Duodenal mucosa (tissue), 2 donors: ENCODE measurements around the gene PTCHD1.

Experiments used
- H3K27ac ChIP-seq: one replicate; pipeline ENCODE4 v1.7.0; 2013; ENCODE audit warnings: low read depth, low read length
- H3K27me3 ChIP-seq, 2 donors: one replicate each; pipeline ENCODE4 v1.7.0; 2013; ENCODE audit warnings: low read length in 2 of 2, control low read depth in 1 of 2; ENCODE audit not compliant: insufficient read depth in 2 of 2, control insufficient read depth in 1 of 2
- H3K36me3 ChIP-seq, 2 donors: one replicate each; pipeline ENCODE4 v1.7.0; 2013; ENCODE audit warnings: low read length in 2 of 2, control low read depth in 1 of 2; ENCODE audit not compliant: insufficient read depth in 2 of 2, control insufficient read depth in 1 of 2
- H3K4me1 ChIP-seq, 2 donors: one replicate each; pipeline ENCODE4 v1.7.0; 2013; ENCODE audit warnings: low read length in 2 of 2, control low read depth in 1 of 2; ENCODE audit not compliant: insufficient read depth in 2 of 2, control insufficient read depth in 1 of 2
- H3K4me3 ChIP-seq, 2 donors: one replicate each; pipeline ENCODE4 v1.7.0; 2013; ENCODE audit warnings: low read length in 2 of 2, low read depth in 1 of 2
- H3K9ac ChIP-seq, 2 donors: one replicate each; pipeline ENCODE4 v1.7.0; 2013; ENCODE audit warnings: low read length in 2 of 2, low read depth in 1 of 2
- H3K9me3 ChIP-seq, 2 donors: one replicate each; pipeline ENCODE4 v1.7.0; 2013; ENCODE audit warnings: low read length in 2 of 2, control low read depth in 1 of 2; ENCODE audit not compliant: control insufficient read depth in 1 of 2

PTCHD1 gene

GRCh38 chrX:23344904-23345271 is 10.2 kb downstream of the PTCHD1 start:
- Histone ChIP-seq H3K9me3 (no peaks in the 10 kb centered on the region), H3K36me3 (no peaks in the 10 kb centered on the region), H3K27me3 (no peaks in the 10 kb centered on the region), H3K4me3 (no peak overlapping the region), H3K27ac (no peak overlapping the region), H3K9ac (no peak overlapping the region), H3K4me1 (no peaks in the 10 kb centered on the region)

GRCh38 chrX:23356189-23356588 is 21.5 kb downstream of the PTCHD1 start:
- no peaks in the 10 kb centered on the region for H3K9me3 ChIP-seq
- no peaks in the 10 kb centered on the region for H3K27me3 ChIP-seq
- no peaks in the 10 kb centered on the region for H3K36me3 ChIP-seq
- no peak overlapping the region for H3K9ac ChIP-seq
- H3K27ac ChIP-seq: no peak overlapping the region
- H3K4me3 ChIP-seq: no peak overlapping the region
- H3K4me1 ChIP-seq: no peaks in the 10 kb centered on the region

GRCh38 chrX:23364416-23364815 is 29.8 kb downstream of the PTCHD1 start:
- Histone ChIP-seq H3K9me3 (no peaks in the 10 kb centered on the region), H3K4me1 (no peaks in the 10 kb centered on the region), H3K27me3 (no peaks in the 10 kb centered on the region), H3K36me3 (no peaks in the 10 kb centered on the region), H3K4me3 (no peak overlapping the region), H3K27ac (no peak overlapping the region), H3K9ac (no peak overlapping the region)

GRCh38 chrX:23365541-23365940 is 30.9 kb downstream of the PTCHD1 start:
- H3K27ac ChIP-seq: no peak overlapping the region
- no peak overlapping the region for H3K4me3 ChIP-seq
- no peaks in the 10 kb centered on the region for H3K27me3 ChIP-seq
- no peaks in the 10 kb centered on the region for H3K36me3 ChIP-seq
- no peak overlapping the region for H3K9ac ChIP-seq
- H3K4me1 ChIP-seq: no peaks in the 10 kb centered on the region
- no peaks in the 10 kb centered on the region for H3K9me3 ChIP-seq

GRCh38 chrX:23366914-23367313 is 32.3 kb downstream of the PTCHD1 start:
- H3K9me3 ChIP-seq: no peaks in the 10 kb centered on the region
- no peaks in the 10 kb centered on the region for H3K4me1 ChIP-seq
- H3K27me3 ChIP-seq: no peaks in the 10 kb centered on the region
- no peaks in the 10 kb centered on the region for H3K36me3 ChIP-seq
- H3K27ac ChIP-seq: no peak overlapping the region
- no peak overlapping the region for H3K9ac ChIP-seq
- no peak overlapping the region for H3K4me3 ChIP-seq

- H3K27me3 ChIP-seq: no peaks in the 10 kb centered on the region
- H3K4me1 ChIP-seq: no peaks in the 10 kb centered on the region
- no peak overlapping the region for H3K4me3 ChIP-seq
- H3K27ac ChIP-seq: no peak overlapping the region
- no peaks in the 10 kb centered on the region for H3K9me3 ChIP-seq
- H3K9ac ChIP-seq: no peak overlapping the region
- no peaks in the 10 kb centered on the region for H3K36me3 ChIP-seq
Measured at GRCh38 chrX:23369027-23369426, 34.4 kb downstream of the PTCHD1 start.

GRCh38 chrX:23372220-23372902 is 37.7 kb downstream of the PTCHD1 start:
- Histone ChIP-seq H3K27me3 (no peaks in the 10 kb centered on the region), H3K9me3 (no peaks in the 10 kb centered on the region), H3K9ac (no peak overlapping the region), H3K4me3 (no peak overlapping the region), H3K36me3 (no peaks in the 10 kb centered on the region), H3K4me1 (no peaks in the 10 kb centered on the region), H3K27ac (no peak overlapping the region)

GRCh38 chrX:23373129-23373804 is 38.6 kb downstream of the PTCHD1 start:
- no peaks in the 10 kb centered on the region for H3K4me1 ChIP-seq
- no peaks in the 10 kb centered on the region for H3K36me3 ChIP-seq
- no peak overlapping the region for H3K4me3 ChIP-seq
- no peaks in the 10 kb centered on the region for H3K27me3 ChIP-seq
- H3K9ac ChIP-seq: no peak overlapping the region
- H3K27ac ChIP-seq: no peak overlapping the region
- no peaks in the 10 kb centered on the region for H3K9me3 ChIP-seq

GRCh38 chrX:23374291-23374690 is 39.6 kb downstream of the PTCHD1 start:
- Histone ChIP-seq H3K27me3 (no peaks in the 10 kb centered on the region), H3K4me1 (no peaks in the 10 kb centered on the region), H3K9ac (no peak overlapping the region), H3K36me3 (no peaks in the 10 kb centered on the region), H3K9me3 (no peaks in the 10 kb centered on the region), H3K4me3 (no peak overlapping the region), H3K27ac (no peak overlapping the region)

- no peaks in the 10 kb centered on the region for H3K36me3 ChIP-seq
- no peaks in the 10 kb centered on the region for H3K9me3 ChIP-seq
- H3K4me1 ChIP-seq: no peaks in the 10 kb centered on the region
- no peak overlapping the region for H3K9ac ChIP-seq
- no peaks in the 10 kb centered on the region for H3K27me3 ChIP-seq
- no peak overlapping the region for H3K27ac ChIP-seq
- no peak overlapping the region for H3K4me3 ChIP-seq
Measured at GRCh38 chrX:23376581-23376980, 41.9 kb downstream of the PTCHD1 start.
